SU-DHL-6 (cell line): ENCODE data around the gene RWDD1.
A peak's percentile ranks its signal among the peaks of the same experiment; 100 is the strongest.

ENCODE experiments used
- H2AFZ ChIP-seq: fragments of 200-600 bp; sonication (generic); 2 replicates; pipeline ENCODE4 v1.6.1; 2014; ENCODE audit warnings: low read depth, mild to moderate bottlenecking, moderate library complexity, mixed read lengths, antibody characterized with exemption, low read length; ENCODE audit not compliant: severe bottlenecking
- H3F3A ChIP-seq: fragments of 200-600 bp; shearing (Covaris generic); 2 replicates; pipeline ENCODE4 v1.6.0; 2016; ENCODE audit warnings: antibody characterized with exemption, mild to moderate bottlenecking; ENCODE audit not compliant: insufficient read depth
- H3K27ac ChIP-seq: fragments of 200-600 bp; sonication (generic); 2 replicates; pipeline ENCODE4 v1.5.1; 2016; ENCODE audit warnings: low read depth, mild to moderate bottlenecking, low read length, moderate library complexity, mixed read lengths
- H3K27me3 ChIP-seq: fragments of 200-600 bp; sonication (generic), shearing (Covaris generic); 2 replicates; pipeline ENCODE4 v1.6.0; 2014; ENCODE audit warnings: mild to moderate bottlenecking, low read length
- H3K36me3 ChIP-seq: fragments of 200-600 bp; sonication (generic); 2 replicates; pipeline ENCODE4 v1.6.1; 2014; ENCODE audit warnings: mild to moderate bottlenecking, low read length, mixed read lengths
- H3K4me2 ChIP-seq: fragments of 300-600, 200-600 bp; shearing (Covaris generic), sonication (generic); 2 replicates; pipeline ENCODE4 v1.6.0; 2014; ENCODE audit warnings: low read length, low read depth, mild to moderate bottlenecking; ENCODE audit not compliant: poor library complexity, severe bottlenecking
- H3K4me3 ChIP-seq: fragments of 200-600 bp; sonication (generic); 2 replicates; pipeline ENCODE4 v1.5.1; 2014; ENCODE audit warnings: antibody characterized with exemption, low read length, mild to moderate bottlenecking, mixed read lengths; ENCODE audit not compliant: insufficient read depth, poor library complexity, severe bottlenecking
- H3K79me2 ChIP-seq: fragments of 200-600 bp; sonication (generic); 2 replicates; pipeline ENCODE4 v1.6.1; 2014; ENCODE audit warnings: mild to moderate bottlenecking, low read length, moderate library complexity; ENCODE audit not compliant: insufficient read depth
- H3K9ac ChIP-seq: fragments of 200-600 bp; sonication (generic); 2 replicates; pipeline ENCODE4 v1.7.0; 2014; ENCODE audit warnings: mild to moderate bottlenecking, low read length
- H3K9me2 ChIP-seq: fragments of 200-600 bp; sonication (generic); replicated peaks from 2 replicates; pipeline ENCODE4 v1.6.1; 2014; ENCODE audit warnings: low read length; ENCODE audit not compliant: insufficient read depth
- H3K9me3 ChIP-seq: fragments of 200-600 bp; sonication (generic); 2 replicates; pipeline ENCODE4 v1.6.1; 2014; ENCODE audit warnings: low read length, mixed read lengths; ENCODE audit not compliant: insufficient read depth
- H4K20me1 ChIP-seq: fragments of 200-600 bp; sonication (generic); 2 replicates; pipeline ENCODE4 v1.6.1; 2014; ENCODE audit warnings: low read depth, mild to moderate bottlenecking, antibody characterized with exemption, low read length, moderate library complexity, mixed read lengths
- CTCF ChIP-seq: fragments of 200-600 bp; sonication (generic); IDR thresholded peaks from one replicate; pipeline ENCODE4 v1.5.1; 2017; ENCODE audit warnings: antibody characterized with exemption, mild to moderate bottlenecking, low read length, moderate library complexity; ENCODE audit not compliant: insufficient read depth, poor library complexity, severe bottlenecking
- EZH2phosphoT487 ChIP-seq: fragments of 200-600 bp; sonication (generic), shearing (Covaris generic); conservative IDR thresholded peaks from 2 replicates; pipeline ENCODE4 v1.6.1; 2018; ENCODE audit warnings: mild to moderate bottlenecking, antibody characterized with exemption, low read length, moderate library complexity, mixed read lengths

Gene RWDD1

GRCh38 chr6:116535109-116535508, 36.2 kb upstream of the RWDD1 start:
- Histone ChIP-seq H4K20me1 (no peaks in the 10 kb centered on the region), H3K36me3 (no peaks in the 10 kb centered on the region), H3K4me3 (no peak overlapping the region), H3K79me2 (no peaks in the 10 kb centered on the region), H3K27me3 (no peaks in the 10 kb centered on the region), H3K9me2 (no peaks in the 10 kb centered on the region), H3K9me3 (no peaks in the 10 kb centered on the region), H3K4me2 (no peak overlapping the region), H3K27ac (no peak overlapping the region), H3F3A (no peaks in the 10 kb centered on the region), H3K9ac (no peak overlapping the region), H2AFZ (no peak overlapping the region)
- TF ChIP-seq CTCF (no peak), EZH2phosphoT487 (no peak)

- H3K27me3 ChIP-seq = no peaks in the 10 kb centered on the region
- H3K4me2 ChIP-seq = no peak overlapping the region
- H3K4me3 ChIP-seq = no peak overlapping the region
- H3K9ac ChIP-seq = no peak overlapping the region
- no peaks in the 10 kb centered on the region for H3F3A ChIP-seq
- H3K9me2 ChIP-seq = no peaks in the 10 kb centered on the region
- no peaks in the 10 kb centered on the region for H4K20me1 ChIP-seq
- peak overlapping the region; percentile 24 for H2AFZ ChIP-seq
- H3K9me3 ChIP-seq = no peaks in the 10 kb centered on the region
- H3K79me2 ChIP-seq = no peaks in the 10 kb centered on the region
- TF ChIP-seq CTCF = peak; percentile 82
- TF ChIP-seq EZH2phosphoT487 = no peak
- no peaks in the 10 kb centered on the region for H3K36me3 ChIP-seq
- no peak overlapping the region for H3K27ac ChIP-seq
Observed at GRCh38 chr6:116536216-116536621, 35.1 kb upstream of the RWDD1 start.

GRCh38 chr6:116542426-116542825, 28.9 kb upstream of the RWDD1 start:
- H3K79me2 ChIP-seq = no peaks in the 10 kb centered on the region
- TF ChIP-seq CTCF (no peak), EZH2phosphoT487 (no peak)
- H3K36me3 ChIP-seq = no peaks in the 10 kb centered on the region
- H3F3A ChIP-seq = no peaks in the 10 kb centered on the region
- H3K27me3 ChIP-seq = no peaks in the 10 kb centered on the region
- H3K4me2 ChIP-seq = no peak overlapping the region
- H3K9me3 ChIP-seq = no peaks in the 10 kb centered on the region
- H3K4me3 ChIP-seq = no peak overlapping the region
- H3K9ac ChIP-seq = no peak overlapping the region
- no peaks in the 10 kb centered on the region for H3K9me2 ChIP-seq
- no peak overlapping the region for H3K27ac ChIP-seq
- no peak overlapping the region for H2AFZ ChIP-seq
- H4K20me1 ChIP-seq = no peaks in the 10 kb centered on the region

DNA sequence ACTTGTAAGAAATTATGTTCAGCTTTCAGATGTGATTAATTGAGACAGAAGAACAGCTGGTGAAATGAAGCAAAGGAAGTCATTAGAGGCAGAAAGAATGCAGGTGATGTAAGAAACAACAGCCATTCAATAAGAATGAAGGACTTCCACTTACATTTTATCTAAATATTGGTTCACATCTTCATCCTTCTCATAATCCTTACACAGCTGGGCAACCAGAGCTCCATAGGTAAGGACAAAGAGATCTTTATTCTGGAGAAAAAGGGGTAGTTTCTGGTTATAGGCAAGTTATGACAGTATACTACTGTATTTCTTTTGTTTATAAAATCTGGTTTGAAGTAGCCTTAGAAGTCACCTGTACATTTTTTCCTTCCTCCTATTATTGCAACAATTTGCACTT, 28.2 kb upstream of the RWDD1 start:
- Histone ChIP-seq H4K20me1 (no peaks in the 10 kb centered on the region), H3K27ac (no peak overlapping the region), H3F3A (no peaks in the 10 kb centered on the region), H2AFZ (no peak overlapping the region), H3K9ac (no peak overlapping the region), H3K4me2 (no peak overlapping the region), H3K4me3 (no peak overlapping the region), H3K79me2 (no peaks in the 10 kb centered on the region), H3K9me2 (no peaks in the 10 kb centered on the region), H3K36me3 (no peaks in the 10 kb centered on the region), H3K27me3 (no peaks in the 10 kb centered on the region), H3K9me3 (no peaks in the 10 kb centered on the region)
- no peak for TF ChIP-seq EZH2phosphoT487
